ENCODE results near the gene DHRS3. TPM values are rescaled to one million over a fixed set of nuclear protein-coding genes. Genes with fewer than 3 reads are reported as not detected.

The DHRS3 gene
- total and polyA plus RNA-seq, 2 of the 13 experiments (the other 11 are each of a cell fraction or from before 2014, with no cell fraction given): 48.5 to 90.5 TPM

DNA sequence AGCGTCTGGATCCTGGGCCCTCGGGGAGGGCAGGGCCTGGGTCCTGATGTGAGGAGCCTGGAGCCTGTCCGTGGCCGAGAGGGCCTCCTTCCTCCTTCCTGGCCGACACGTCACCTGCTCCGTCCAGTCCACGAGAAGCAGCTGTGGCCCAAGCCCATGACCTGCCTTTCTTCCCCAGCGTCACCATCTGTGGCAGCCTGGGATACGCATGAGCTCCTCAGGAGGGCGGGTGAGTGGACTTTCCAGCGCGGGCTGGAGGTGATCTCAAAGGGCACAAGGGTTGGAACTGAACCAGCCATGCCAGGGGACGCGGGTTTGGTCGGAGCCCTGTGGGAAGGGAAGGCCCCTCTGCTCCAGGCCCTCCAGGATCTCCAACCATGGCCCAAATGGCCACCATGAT, 90.4 kb downstream of the DHRS3 start (continued):
- TF ChIP-seq ZNF879 (CRISPR knock-in tag; IDR thresholded peaks at IDR 0.05) (no peak), POLR2A (IDR thresholded peaks at IDR 0.05; ENCODE audit: insufficient read depth in 1 of 2, low read depth in 2 of 2, low read length in 2 of 2) (0 out of 4 replicates have a peak, but pooled peaks of 1 of the 2 experiments have one; percentile 33), RBAK (CRISPR knock-in tag; IDR thresholded peaks at IDR 0.05) (no peak), JDP2 (CRISPR knock-in tag; IDR thresholded peaks at IDR 0.05; ENCODE audit: borderline replicate concordance) (no peak), JARID2 (CRISPR knock-in tag; IDR thresholded peaks at IDR 0.05; ENCODE audit: insufficient replicate concordance) (no peak), AGO2 (optimal IDR thresholded peaks at IDR 0.05; ENCODE audit: low read depth, low read length) (peak; percentile 86), SALL2 (CRISPR knock-in tag; IDR thresholded peaks at IDR 0.05) (0 out of 2 replicates have a peak, but pooled peaks have one; percentile 1), ZNF780A (CRISPR knock-in tag; IDR thresholded peaks at IDR 0.05) (no peak), YY1 (IDR thresholded peaks at IDR 0.05; ENCODE audit: insufficient read depth, insufficient replicate concordance, low read depth, low read length) (peak; percentile 22), MAFK (conservative IDR thresholded peaks at IDR 0.05 in 1 of 2, IDR thresholded peaks at IDR 0.05 in 1 of 2; ENCODE audit: low read length in 2 of 2) (0 out of 4 replicates have a peak, but pooled peaks of 1 of the 2 experiments have one; percentile 13), PHF5A (CRISPR knock-in tag; IDR thresholded peaks at IDR 0.05; ENCODE audit: low read depth, unreplicated experiment) (no peak), PLRG1 (conservative IDR thresholded peaks at IDR 0.05) (no peak), ZNF468 (CRISPR knock-in tag; IDR thresholded peaks at IDR 0.05) (no peak)
- TF ChIP-seq, protein P1, sequence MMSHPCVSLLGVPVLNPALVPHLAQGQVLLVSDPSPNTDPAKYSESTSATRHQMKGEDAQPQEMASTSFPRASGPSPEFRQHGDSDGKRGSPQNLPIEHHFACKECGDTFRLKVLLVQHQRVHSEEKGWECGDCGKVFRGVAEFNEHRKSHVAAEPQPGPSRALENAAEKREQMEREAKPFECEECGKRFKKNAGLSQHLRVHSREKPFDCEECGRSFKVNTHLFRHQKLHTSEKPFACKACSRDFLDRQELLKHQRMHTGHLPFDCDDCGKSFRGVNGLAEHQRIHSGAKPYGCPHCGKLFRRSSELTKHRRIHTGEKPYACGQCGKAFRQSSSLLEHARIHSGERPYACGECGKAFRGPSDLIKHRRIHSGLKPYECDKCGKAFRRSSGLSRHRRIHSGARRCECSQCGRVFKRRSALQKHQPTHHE (CRISPR knock-in tag; IDR thresholded peaks at IDR 0.05; ENCODE audit: borderline replicate concordance): no peak
- TF ChIP-seq, protein P2, sequence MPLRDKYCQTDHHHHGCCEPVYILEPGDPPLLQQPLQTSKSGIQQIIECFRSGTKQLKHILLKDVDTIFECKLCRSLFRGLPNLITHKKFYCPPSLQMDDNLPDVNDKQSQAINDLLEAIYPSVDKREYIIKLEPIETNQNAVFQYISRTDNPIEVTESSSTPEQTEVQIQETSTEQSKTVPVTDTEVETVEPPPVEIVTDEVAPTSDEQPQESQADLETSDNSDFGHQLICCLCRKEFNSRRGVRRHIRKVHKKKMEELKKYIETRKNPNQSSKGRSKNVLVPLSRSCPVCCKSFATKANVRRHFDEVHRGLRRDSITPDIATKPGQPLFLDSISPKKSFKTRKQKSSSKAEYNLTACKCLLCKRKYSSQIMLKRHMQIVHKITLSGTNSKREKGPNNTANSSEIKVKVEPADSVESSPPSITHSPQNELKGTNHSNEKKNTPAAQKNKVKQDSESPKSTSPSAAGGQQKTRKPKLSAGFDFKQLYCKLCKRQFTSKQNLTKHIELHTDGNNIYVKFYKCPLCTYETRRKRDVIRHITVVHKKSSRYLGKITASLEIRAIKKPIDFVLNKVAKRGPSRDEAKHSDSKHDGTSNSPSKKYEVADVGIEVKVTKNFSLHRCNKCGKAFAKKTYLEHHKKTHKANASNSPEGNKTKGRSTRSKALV (CRISPR knock-in tag; IDR thresholded peaks at IDR 0.05): no peak
- TF ChIP-seq, protein P3, sequence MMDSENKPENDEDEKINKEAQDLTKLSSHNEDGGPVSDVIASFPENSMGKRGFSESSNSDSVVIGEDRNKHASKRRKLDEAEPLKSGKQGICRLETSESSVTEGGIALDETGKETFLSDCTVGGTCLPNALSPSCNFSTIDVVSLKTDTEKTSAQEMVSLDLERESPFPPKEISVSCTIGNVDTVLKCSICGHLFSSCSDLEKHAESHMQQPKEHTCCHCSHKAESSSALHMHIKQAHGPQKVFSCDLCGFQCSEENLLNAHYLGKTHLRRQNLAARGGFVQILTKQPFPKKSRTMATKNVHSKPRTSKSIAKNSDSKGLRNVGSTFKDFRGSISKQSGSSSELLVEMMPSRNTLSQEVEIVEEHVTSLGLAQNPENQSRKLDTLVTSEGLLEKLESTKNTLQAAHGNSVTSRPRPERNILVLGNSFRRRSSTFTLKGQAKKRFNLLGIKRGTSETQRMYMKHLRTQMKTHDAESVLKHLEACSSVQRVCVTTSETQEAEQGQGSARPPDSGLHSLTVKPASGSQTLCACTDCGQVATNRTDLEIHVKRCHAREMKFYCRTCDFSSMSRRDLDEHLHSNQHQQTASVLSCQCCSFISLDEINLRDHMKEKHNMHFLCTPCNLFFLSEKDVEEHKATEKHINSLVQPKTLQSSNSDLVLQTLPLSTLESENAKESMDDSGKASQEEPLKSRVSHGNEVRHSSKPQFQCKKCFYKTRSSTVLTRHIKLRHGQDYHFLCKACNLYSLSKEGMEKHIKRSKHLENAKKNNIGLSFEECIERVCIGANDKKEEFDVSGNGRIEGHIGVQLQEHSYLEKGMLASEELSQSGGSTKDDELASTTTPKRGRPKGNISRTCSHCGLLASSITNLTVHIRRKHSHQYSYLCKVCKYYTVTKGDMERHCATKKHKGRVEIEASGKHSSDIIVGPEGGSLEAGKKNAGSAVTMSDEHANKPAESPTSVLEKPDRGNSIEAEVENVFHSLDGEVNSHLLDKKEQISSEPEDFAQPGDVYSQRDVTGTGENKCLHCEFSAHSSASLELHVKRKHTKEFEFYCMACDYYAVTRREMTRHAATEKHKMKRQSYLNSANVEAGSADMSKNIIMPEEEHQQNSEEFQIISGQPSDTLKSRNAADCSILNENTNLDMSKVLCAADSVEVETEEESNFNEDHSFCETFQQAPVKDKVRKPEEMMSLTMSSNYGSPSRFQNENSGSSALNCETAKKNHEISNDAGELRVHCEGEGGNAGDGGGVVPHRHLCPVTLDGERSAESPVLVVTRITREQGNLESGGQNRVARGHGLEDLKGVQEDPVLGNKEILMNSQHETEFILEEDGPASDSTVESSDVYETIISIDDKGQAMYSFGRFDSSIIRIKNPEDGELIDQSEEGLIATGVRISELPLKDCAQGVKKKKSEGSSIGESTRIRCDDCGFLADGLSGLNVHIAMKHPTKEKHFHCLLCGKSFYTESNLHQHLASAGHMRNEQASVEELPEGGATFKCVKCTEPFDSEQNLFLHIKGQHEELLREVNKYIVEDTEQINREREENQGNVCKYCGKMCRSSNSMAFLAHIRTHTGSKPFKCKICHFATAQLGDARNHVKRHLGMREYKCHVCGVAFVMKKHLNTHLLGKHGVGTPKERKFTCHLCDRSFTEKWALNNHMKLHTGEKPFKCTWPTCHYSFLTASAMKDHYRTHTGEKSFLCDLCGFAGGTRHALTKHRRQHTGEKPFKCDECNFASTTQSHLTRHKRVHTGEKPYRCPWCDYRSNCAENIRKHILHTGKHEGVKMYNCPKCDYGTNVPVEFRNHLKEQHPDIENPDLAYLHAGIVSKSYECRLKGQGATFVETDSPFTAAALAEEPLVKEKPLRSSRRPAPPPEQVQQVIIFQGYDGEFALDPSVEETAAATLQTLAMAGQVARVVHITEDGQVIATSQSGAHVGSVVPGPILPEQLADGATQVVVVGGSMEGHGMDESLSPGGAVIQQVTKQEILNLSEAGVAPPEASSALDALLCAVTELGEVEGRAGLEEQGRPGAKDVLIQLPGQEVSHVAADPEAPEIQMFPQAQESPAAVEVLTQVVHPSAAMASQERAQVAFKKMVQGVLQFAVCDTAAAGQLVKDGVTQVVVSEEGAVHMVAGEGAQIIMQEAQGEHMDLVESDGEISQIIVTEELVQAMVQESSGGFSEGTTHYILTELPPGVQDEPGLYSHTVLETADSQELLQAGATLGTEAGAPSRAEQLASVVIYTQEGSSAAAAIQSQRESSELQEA (CRISPR knock-in tag; IDR thresholded peaks at IDR 0.05; ENCODE audit: not compliant biosample characterization): no peak
- TF ChIP-seq, protein P4, sequence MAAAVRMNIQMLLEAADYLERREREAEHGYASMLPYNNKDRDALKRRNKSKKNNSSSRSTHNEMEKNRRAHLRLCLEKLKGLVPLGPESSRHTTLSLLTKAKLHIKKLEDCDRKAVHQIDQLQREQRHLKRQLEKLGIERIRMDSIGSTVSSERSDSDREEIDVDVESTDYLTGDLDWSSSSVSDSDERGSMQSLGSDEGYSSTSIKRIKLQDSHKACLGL (CRISPR knock-in tag; IDR thresholded peaks at IDR 0.05): 0 out of 2 replicates have a peak, but pooled peaks have one; percentile 4
- TF ChIP-seq, protein P5, sequence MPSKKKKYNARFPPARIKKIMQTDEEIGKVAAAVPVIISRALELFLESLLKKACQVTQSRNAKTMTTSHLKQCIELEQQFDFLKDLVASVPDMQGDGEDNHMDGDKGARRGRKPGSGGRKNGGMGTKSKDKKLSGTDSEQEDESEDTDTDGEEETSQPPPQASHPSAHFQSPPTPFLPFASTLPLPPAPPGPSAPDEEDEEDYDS (CRISPR knock-in tag; IDR thresholded peaks at IDR 0.05): no peak
